Measurements from ENCODE around the gene CD48.
"Not testable (repeated sequence)": the region's sequence is repeated elsewhere in the genome, so short reads cannot be mapped to it uniquely, and the experiment has no call there.

CD48 gene

GRCh38 chr1:160652065-160652641 is 59.5 kb downstream of the CD48 start:
- not testable (repeated sequence) for DNase-seq (ENCODE audit: low spot score)

- DNase-seq (ENCODE audit: low spot score), result no peak
Measured at GRCh38 chr1:160651433-160652064, 60.1 kb downstream of the CD48 start.

DNA sequence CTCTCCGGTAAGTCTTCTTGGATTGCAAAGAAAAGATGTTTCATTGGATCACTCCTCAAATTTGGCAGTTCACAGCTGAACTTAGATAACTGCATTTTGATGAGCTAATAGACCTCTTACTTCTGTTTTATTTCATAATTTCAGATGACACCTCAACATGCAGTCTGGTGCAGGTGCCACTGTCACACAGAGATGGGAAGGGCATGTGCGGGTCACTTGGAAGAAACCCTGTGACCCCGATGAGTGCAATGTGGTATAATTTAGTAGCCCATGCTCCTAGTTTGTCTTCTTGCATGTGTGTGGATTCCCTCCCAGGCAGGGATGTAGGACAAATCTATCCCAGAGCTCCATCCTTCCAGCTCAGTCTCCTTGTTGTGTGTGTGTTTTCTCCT is 64.3 kb downstream of the CD48 start:
- no peak for DNase-seq (ENCODE audit: low spot score)

DNA sequence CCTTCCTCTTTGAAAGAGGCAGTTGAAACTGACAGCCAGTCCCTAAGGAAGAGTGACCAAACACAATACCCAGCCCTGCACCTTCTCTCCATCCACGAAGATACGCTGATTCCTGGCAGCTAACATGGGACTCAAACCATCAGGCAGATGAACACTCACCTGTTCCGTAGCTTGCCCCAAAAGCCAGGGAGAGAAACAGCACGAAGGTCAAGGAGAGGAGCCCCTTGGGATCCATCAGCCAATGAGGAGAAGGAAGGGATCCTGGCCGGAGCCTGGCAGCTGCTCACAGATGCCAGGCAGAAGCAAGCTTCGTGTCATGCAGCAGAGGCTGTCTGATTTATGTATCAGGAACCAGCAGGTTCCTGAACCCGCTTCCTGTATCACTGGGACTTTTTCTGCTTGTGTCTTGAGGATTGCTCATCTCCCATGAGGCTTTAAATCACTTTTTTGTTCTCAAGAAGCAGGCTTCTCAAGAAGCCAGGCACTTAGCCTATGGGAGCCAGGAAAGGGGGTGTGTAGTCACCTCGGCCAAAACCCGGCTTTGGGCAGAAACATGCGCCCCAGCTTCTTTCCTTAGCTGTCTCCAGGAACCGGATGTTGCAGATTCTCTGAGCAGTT is 64.8 kb downstream of the CD48 start, which contains the start of gene SLAMF1:
Gene SLAMF1 (minus strand): TSS at position 334 of the 618 bp plus-strand sequence. CDS start 99 bp downstream, at position 235.
- DNase-seq (ENCODE audit: low spot score), result no peak

DNA sequence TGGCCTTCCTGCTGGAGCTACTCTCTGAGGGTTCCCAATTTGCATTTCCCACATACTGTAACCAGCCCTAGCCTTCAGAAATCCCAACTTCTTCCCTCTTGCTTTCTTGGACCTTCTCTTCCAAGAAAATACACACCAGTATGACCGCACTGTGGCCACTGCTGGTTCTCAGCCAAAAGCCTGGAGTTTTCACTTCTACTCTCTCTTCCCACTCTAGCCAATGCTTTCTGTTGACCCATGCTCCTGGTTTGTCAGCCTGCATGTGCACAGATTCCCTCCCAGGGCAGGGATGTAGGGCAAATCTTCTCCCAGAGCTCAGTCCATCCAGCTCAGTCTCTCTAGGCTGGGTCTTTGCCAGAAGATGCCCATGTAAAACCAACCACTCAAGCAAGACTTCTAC is 65.4 kb downstream of the CD48 start:
- DNase-seq (ENCODE audit: low spot score), result no peak

GRCh38 chr1:160645386-160646130 is 66.1 kb downstream of the CD48 start:
- DNase-seq (ENCODE audit: low spot score), result no peak

GRCh38 chr1:160644399-160644798 is 67.2 kb downstream of the CD48 start:
- DNase-seq (ENCODE audit: low spot score), result no peak

- DNase-seq (ENCODE audit: low spot score), result no peak
Measured at GRCh38 chr1:160643138-160643537, 68.5 kb downstream of the CD48 start.

- no peak for DNase-seq (ENCODE audit: low spot score)
Measured at GRCh38 chr1:160642281-160642644, 69.4 kb downstream of the CD48 start.

GRCh38 chr1:160641323-160642280 is 70.0 kb downstream of the CD48 start:
- DNase-seq (ENCODE audit: low spot score), result no peak

GRCh38 chr1:160640359-160641123 is 71.1 kb downstream of the CD48 start:
- no peak for DNase-seq (ENCODE audit: low spot score)

GRCh38 chr1:160639652-160640051 is 72.0 kb downstream of the CD48 start:
- DNase-seq (ENCODE audit: low spot score), result no peak

GRCh38 chr1:160638926-160639325 is 72.7 kb downstream of the CD48 start:
- DNase-seq (ENCODE audit: low spot score), result no peak

DNA sequence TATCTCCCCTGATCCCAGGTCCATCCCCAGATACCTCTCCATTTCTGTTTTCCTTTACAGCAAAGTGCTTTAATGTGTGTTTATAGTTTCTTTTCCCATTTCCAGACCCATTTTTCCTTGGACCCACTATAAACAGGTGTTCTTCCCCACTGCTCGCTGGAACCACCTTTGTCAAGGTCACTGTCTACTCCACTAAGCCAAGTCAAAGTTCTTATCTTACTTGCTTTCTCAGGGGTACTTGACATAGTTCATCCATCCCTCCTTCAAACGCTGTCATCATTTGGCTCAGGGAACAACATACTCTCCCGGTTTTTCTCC is 73.1 kb downstream of the CD48 start:
- no peak for DNase-seq (ENCODE audit: low spot score)

- no peak for DNase-seq (ENCODE audit: low spot score)
Measured at GRCh38 chr1:160637821-160638539, 73.6 kb downstream of the CD48 start.

DNA sequence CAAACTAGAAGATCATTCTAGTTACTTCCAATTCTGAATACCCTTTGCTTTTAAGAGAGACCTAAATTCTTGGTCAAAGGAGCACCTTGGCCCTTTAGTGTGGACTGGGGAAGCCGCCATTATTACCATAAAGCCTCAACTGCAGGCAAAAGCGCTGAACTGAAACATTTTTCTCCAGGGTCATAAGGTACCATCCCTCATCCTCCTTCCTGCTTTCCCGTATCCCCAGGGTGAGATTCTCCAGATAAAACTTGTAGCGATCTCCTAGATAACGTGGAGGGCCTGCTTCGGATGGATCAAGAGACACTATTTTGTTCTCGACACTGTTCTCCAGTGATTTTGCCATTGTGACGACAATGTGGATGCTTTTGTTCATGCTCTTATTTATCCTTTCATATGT is 74.6 kb downstream of the CD48 start:
- no peak for DNase-seq (ENCODE audit: low spot score)

GRCh38 chr1:160636547-160636946 is 75.1 kb downstream of the CD48 start:
- no peak for DNase-seq (ENCODE audit: low spot score)

- no peak for DNase-seq (ENCODE audit: low spot score)
Measured at GRCh38 chr1:160636076-160636475, 75.5 kb downstream of the CD48 start.

GRCh38 chr1:160634543-160635491 is 76.8 kb downstream of the CD48 start:
- DNase-seq (ENCODE audit: low spot score), result no peak
